Heart right ventricle (tissue), 16 donors: ENCODE data around the gene PACS1. TPM values are rescaled to one million over a fixed set of nuclear protein-coding genes. Genes with fewer than 3 reads are reported as not detected.

ENCODE experiments used
- ATAC-seq, 8 donors: fragments of 200-7000 bp; cut with Tn5 transposase; one replicate each; pipeline ENCODE4 v1.9.1; 2020; ENCODE audit warnings: mild to moderate bottlenecking in 8 of 8, moderate library complexity in 8 of 8, moderate number of reproducible peaks in 1 of 8
- DNase-seq, 2 donors: peaks; one replicate each; pipeline ENCODE4 v3.0.0-alpha.2; 2020
- H3K27ac ChIP-seq, 10 donors: fragments of 200-600 bp; sonication (generic) in 2 of 10; one replicate each; pipeline versions ENCODE4 v1.5.0 to v1.8.0; 2020 to 2022; ENCODE audit warnings: mild to moderate bottlenecking in 3 of 10
- H3K27me3 ChIP-seq, 7 donors: fragments of 200-600 bp; one replicate each; pipeline ENCODE4 v1.8.0; 2021 to 2022; ENCODE audit warnings: mild to moderate bottlenecking in 2 of 7
- H3K36me3 ChIP-seq, 9 donors: fragments of 200-600 bp; sonication (generic) in 1 of 9; one replicate each; pipeline versions ENCODE4 v1.5.0 to v1.8.0; 2020 to 2022; ENCODE audit warnings: mild to moderate bottlenecking in 2 of 9
- H3K4me1 ChIP-seq, 9 donors: fragments of 200-600 bp; sonication (generic) in 1 of 9; one replicate each; pipeline versions ENCODE4 v1.5.0 to v1.8.0; 2020 to 2022; ENCODE audit warnings: mild to moderate bottlenecking in 4 of 9
- H3K4me3 ChIP-seq, 10 donors: fragments of 200-600 bp; sonication (generic) in 2 of 10; one replicate each; pipeline versions ENCODE4 v1.5.0 to v1.8.0; 2020 to 2022; ENCODE audit warnings: mild to moderate bottlenecking in 7 of 10, moderate library complexity in 2 of 10
- H3K9me3 ChIP-seq, 11 donors: fragments of 200-600 bp in 10 of 11; sonication (generic) in 2 of 11; one replicate each; pipeline versions ENCODE4 v1.5.0 to v1.8.0; 2013 to 2022; ENCODE audit warnings: mild to moderate bottlenecking in 2 of 11, control low read depth in 1 of 11, moderate library complexity in 1 of 11
- CTCF ChIP-seq, 9 donors: fragments of 200-600 bp; sonication (generic) in 2 of 9; IDR thresholded peaks; one replicate each; pipeline versions ENCODE4 v1.5.0 to v1.8.0; 2021 to 2022; ENCODE audit warnings: antibody characterized with exemption in 9 of 9, mild to moderate bottlenecking in 5 of 9, moderate library complexity in 1 of 9
- WGBS, 2 donors: extraction: QIAGEN DNeasy Blood & Tissue Kit; methylation state at CpG; one replicate each; pipeline ENCODE4 v1.1.7; 2013; ENCODE audit warnings: inconsistent platforms in 1 of 2; 5-methylcytosine and 5-hydroxymethylcytosine counted together
- intact Hi-C, 10 donors: fragments of 100-400 bp; cut with DNase I; formaldehyde crosslinking; loops; one replicate each; pipeline versions ENCODE4 v1.11.1 to v1.14.2; 2022
- polyA plus RNA-seq, 2 donors: library from polyadenylated mRNA; stranded (reverse); fragments of 200-250 nt; gene quantifications; one replicate each; pipeline ENCODE4 v1.2.3, GENCODE V29; 2013
- total RNA-seq, 10 donors: library from RNA; stranded (reverse); fragmentation: NEBNext Ultra II Directional in 3 of 10; extraction: Animal tissue kit (Norgen Biotek cat#: 25700) in 3 of 10; gene quantifications; one replicate each; pipeline versions ENCODE4 v1.2.1 to v1.2.4, GENCODE V29; 2021 to 2023
- donor health status: Arrhythmogenic right ventricular cardiomyopathy.
- donor health status: ischemic (EF 13 %, LVEDD 7.1; RV severe dilation, severe dysfunction).
- donor health status: healthy with polysubstance abuse.
- donor health status: DM: no; HTN: yes; CAD: no.
- donor health status: DM: no; HTN: no; CAD: no.
- donor health status: ischemic (EF 25% LVEDD 6.9; RV normal size, moderate dysfunction).
- donor health status: ischemic (EF 25% LVEDD 5.7; RV mildly dilated, moderate dysfunction).
- donor health status: healthy.
- donor health status: DM: yes; HTN: yes; CAD: no.
- donor health status: Ischemic cardiomyopathy.
- donor health status: ischemic (EF 35%, LVEDD 5.7; RV mildly dilated, moderate dysfunction).
- donor health status: nonischemic (EF 11% LVEDD 7.7; RV severe dilation, severe dysfunction).
- donor health status: DM: yes; HTN: yes; CAD: no.
- donor health status: PGD.
- donor health status: ischemic (EF 29% LVEDD 5.4; RV normal size, mild dysfunction).
- donor health status: nonischemic (EF 23%, LVEDD 6.1; RV moderate dilation, normal function).

Gene PACS1
- total and polyA plus RNA-seq, 12 donors = 24.1 to 121 (median 69.7) TPM

- peaks cover 0 to 9% (median 0%) of the 10 kb centered on the region in 11 donors for H3K9me3 ChIP-seq
- intact Hi-C loops = no loop called here
- H3K27me3 ChIP-seq = no peaks in the 10 kb centered on the region
- TF ChIP-seq CTCF (IDR thresholded peaks at IDR 0.05) = no peak
- H3K4me3 ChIP-seq = no peak overlapping the region
- ATAC-seq = no peak
- WGBS, 2 donors = 93 to 94% methylated on average over 8 of the region's 8 CpGs
- peaks cover 0 to 15% (median 7%) of the 10 kb centered on the region in 9 donors for H3K4me1 ChIP-seq
- no peak overlapping the region for H3K27ac ChIP-seq
- H3K36me3 ChIP-seq = peaks cover 0 to 21% (median 7%) of the 10 kb centered on the region in 9 donors
- DNase-seq = no peak
These were observed 119.1 kb downstream of the PACS1 start for GRCh38 chr11:66189031-66189745.

GRCh38 chr11:66190786-66191185, 120.7 kb downstream of the PACS1 start:
- TF ChIP-seq CTCF (IDR thresholded peaks at IDR 0.05) = no peak
- H3K9me3 ChIP-seq = peaks cover 0 to 9% (median 0%) of the 10 kb centered on the region in 11 donors
- intact Hi-C loops = loop anchor here in 1 of 10 donors (5.0 kb wide), 1 partner anchor 52 kb away; no protein-coding TSS in a partner anchor
- H3K27me3 ChIP-seq = no peaks in the 10 kb centered on the region
- peaks cover 0 to 15% (median 7%) of the 10 kb centered on the region in 9 donors for H3K4me1 ChIP-seq
- H3K27ac ChIP-seq = no peak overlapping the region
- 63 to 71% methylated on average over 6 of the region's 6 CpGs for WGBS, 2 donors
- no peak overlapping the region for H3K4me3 ChIP-seq
- H3K36me3 ChIP-seq = peaks cover 0 to 35% (median 14%) of the 10 kb centered on the region in 9 donors
- ATAC-seq (no peak), DNase-seq (no peak)

- no peaks in the 10 kb centered on the region for H3K27me3 ChIP-seq
- 64 to 75% methylated on average over 11 of the region's 11 CpGs for WGBS, 2 donors
- peaks cover 0 to 49% (median 14%) of the 10 kb centered on the region in 9 donors for H3K36me3 ChIP-seq
- intact Hi-C loops = loop anchor here in 1 of 10 donors (5.0 kb wide), 1 partner anchor 50 kb away; no protein-coding TSS in a partner anchor
- DNase-seq = no peak
- ATAC-seq = peak; percentile 38 to 80 (median 61)
- no peak overlapping the region for H3K4me3 ChIP-seq
- peaks cover 0 to 9% (median 0%) of the 10 kb centered on the region in 11 donors for H3K9me3 ChIP-seq
- H3K27ac ChIP-seq = peak overlapping the region in 1 of 10 donors; percentile 13
- TF ChIP-seq CTCF (IDR thresholded peaks at IDR 0.05) = no peak
- H3K4me1 ChIP-seq = peaks cover 0 to 12% (median 7%) of the 10 kb centered on the region in 9 donors
These were observed 122.2 kb downstream of the PACS1 start for GRCh38 chr11:66192181-66192863.

- Histone ChIP-seq H3K27ac (no peak overlapping the region), H3K27me3 (no peaks in the 10 kb centered on the region), H3K9me3 (peaks cover 0 to 10% (median 0%) of the 10 kb centered on the region in 11 donors), H3K4me1 (peaks cover 0 to 12% (median 7%) of the 10 kb centered on the region in 9 donors), H3K4me3 (no peak overlapping the region), H3K36me3 (peaks cover 0 to 65% (median 20%) of the 10 kb centered on the region in 9 donors)
- no peak for TF ChIP-seq CTCF (IDR thresholded peaks at IDR 0.05)
- no peak for ATAC-seq
- DNase-seq = no peak
- WGBS, 2 donors = 95 to 96% methylated on average over 1 of the region's 1 CpG
- intact Hi-C loops = loop anchor here in 1 of 10 donors (5.0 kb wide), 1 partner anchor 48 kb away; no protein-coding TSS in a partner anchor
These were observed 124.3 kb downstream of the PACS1 start for GRCh38 chr11:66194391-66194790.
